DOHH2 (cell line): ENCODE measurements around the gene FAM20C.

Source experiments
- H3F3A ChIP-seq: fragments of 200-600 bp; sonication (generic), shearing (Covaris generic); 2 replicates; pipeline ENCODE4 v1.6.0; 2016; ENCODE audit warnings: antibody characterized with exemption, mild to moderate bottlenecking; ENCODE audit not compliant: control insufficient read depth, insufficient read depth
- H3K27ac ChIP-seq: fragments of 200-600 bp; sonication (generic); 2 replicates; pipeline ENCODE4 v1.5.1; 2014; ENCODE audit warnings: low read depth, mild to moderate bottlenecking, low read length, moderate library complexity
- H3K27me3 ChIP-seq: fragments of 200-600 bp; sonication (generic); 2 replicates; pipeline ENCODE4 v1.6.1; 2014; ENCODE audit warnings: mild to moderate bottlenecking, low read length, mixed read lengths; ENCODE audit not compliant: control insufficient read depth
- H3K36me3 ChIP-seq: fragments of 200-600 bp; sonication (generic); 2 replicates; pipeline ENCODE4 v1.6.1; 2014; ENCODE audit warnings: mild to moderate bottlenecking, low read length, moderate library complexity, mixed read lengths; ENCODE audit not compliant: control insufficient read depth
- H3K4me1 ChIP-seq: fragments of 200-600 bp; sonication (generic); 2 replicates; pipeline ENCODE4 v1.6.1; 2014; ENCODE audit warnings: mild to moderate bottlenecking, low read length, mixed read lengths; ENCODE audit not compliant: control insufficient read depth
- H3K4me2 ChIP-seq: fragments of 200-600 bp; sonication (generic); 2 replicates; pipeline ENCODE4 v1.6.0; 2014; ENCODE audit warnings: mild to moderate bottlenecking, low read length, moderate library complexity
- H3K4me3 ChIP-seq: fragments of 200-600 bp; sonication (generic); 2 replicates; pipeline ENCODE4 v1.5.1; 2014; ENCODE audit warnings: mild to moderate bottlenecking, low read length, mixed read lengths
- H3K79me2 ChIP-seq: fragments of 200-600 bp; sonication (generic); 2 replicates; pipeline ENCODE4 v1.6.1; 2014; ENCODE audit warnings: mild to moderate bottlenecking, low read length, mixed read lengths; ENCODE audit not compliant: control insufficient read depth
- H3K9me2 ChIP-seq: fragments of 200-600 bp; sonication (generic); replicated peaks from 2 replicates; pipeline ENCODE4 v1.6.1; 2014; ENCODE audit warnings: mild to moderate bottlenecking, low read length, mixed read lengths; ENCODE audit not compliant: control insufficient read depth
- H3K9me3 ChIP-seq: fragments of 200-600 bp; sonication (generic); 2 replicates; pipeline ENCODE4 v1.6.1; 2014; ENCODE audit warnings: antibody characterized with exemption, low read length, mixed read lengths; ENCODE audit not compliant: control insufficient read depth, insufficient read depth
- H4K20me1 ChIP-seq: fragments of 200-600 bp; sonication (generic); 2 replicates; pipeline ENCODE4 v1.6.0; 2014; ENCODE audit warnings: low read depth, mild to moderate bottlenecking, antibody characterized with exemption, low read length, moderate library complexity; ENCODE audit not compliant: control insufficient read depth, insufficient read depth
- EZH2phosphoT487 ChIP-seq: fragments of 200-600 bp; sonication (generic); IDR thresholded peaks from 2 replicates; pipeline ENCODE4 v1.6.1; 2017; ENCODE audit warnings: borderline replicate concordance, mild to moderate bottlenecking, antibody characterized with exemption, low read length, moderate library complexity, mixed read lengths
- TF ChIP-seq, protein P1 (sequence below): fragments of 200-600 bp; sonication (generic); IDR thresholded peaks from one replicate; pipeline ENCODE4 v1.5.1; 2014; ENCODE audit warnings: antibody characterized with exemption, mild to moderate bottlenecking, low read depth, low read length; ENCODE audit not compliant: poor library complexity, severe bottlenecking

FAM20C gene

DNA sequence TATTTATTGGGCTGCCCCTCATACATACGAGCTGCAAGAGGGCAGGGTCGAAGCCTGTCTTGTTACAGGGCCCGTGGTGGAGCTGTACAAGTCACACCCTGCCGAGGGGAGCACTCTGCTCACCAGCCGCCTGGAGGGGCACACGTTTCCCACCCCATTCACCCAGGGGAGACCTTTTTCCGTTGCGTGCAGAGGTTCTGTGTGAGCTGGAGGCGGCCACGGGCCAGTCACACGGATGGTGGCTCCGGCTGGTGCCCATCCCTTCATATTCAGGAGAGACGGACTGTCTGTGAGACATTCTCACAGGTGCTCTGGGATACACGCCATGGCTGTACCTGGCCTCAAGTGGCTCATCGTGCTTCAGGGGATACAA lies 47.9 kb upstream of the FAM20C start:
- Histone ChIP-seq H4K20me1 (no peaks in the 10 kb centered on the region), H3K27ac (no peak overlapping the region), H3K79me2 (no peaks in the 10 kb centered on the region), H3K36me3 (peaks cover 17% of the 10 kb centered on the region), H3K9me3 (peaks cover 11% of the 10 kb centered on the region), H3K27me3 (no peaks in the 10 kb centered on the region), H3K4me3 (no peak overlapping the region), H3K4me1 (peaks cover 10% of the 10 kb centered on the region), H3F3A (no peaks in the 10 kb centered on the region), H3K4me2 (no peak overlapping the region), H3K9me2 (no peaks in the 10 kb centered on the region)
- TF ChIP-seq, protein P1, sequence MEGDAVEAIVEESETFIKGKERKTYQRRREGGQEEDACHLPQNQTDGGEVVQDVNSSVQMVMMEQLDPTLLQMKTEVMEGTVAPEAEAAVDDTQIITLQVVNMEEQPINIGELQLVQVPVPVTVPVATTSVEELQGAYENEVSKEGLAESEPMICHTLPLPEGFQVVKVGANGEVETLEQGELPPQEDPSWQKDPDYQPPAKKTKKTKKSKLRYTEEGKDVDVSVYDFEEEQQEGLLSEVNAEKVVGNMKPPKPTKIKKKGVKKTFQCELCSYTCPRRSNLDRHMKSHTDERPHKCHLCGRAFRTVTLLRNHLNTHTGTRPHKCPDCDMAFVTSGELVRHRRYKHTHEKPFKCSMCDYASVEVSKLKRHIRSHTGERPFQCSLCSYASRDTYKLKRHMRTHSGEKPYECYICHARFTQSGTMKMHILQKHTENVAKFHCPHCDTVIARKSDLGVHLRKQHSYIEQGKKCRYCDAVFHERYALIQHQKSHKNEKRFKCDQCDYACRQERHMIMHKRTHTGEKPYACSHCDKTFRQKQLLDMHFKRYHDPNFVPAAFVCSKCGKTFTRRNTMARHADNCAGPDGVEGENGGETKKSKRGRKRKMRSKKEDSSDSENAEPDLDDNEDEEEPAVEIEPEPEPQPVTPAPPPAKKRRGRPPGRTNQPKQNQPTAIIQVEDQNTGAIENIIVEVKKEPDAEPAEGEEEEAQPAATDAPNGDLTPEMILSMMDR: no peak
- no peak for TF ChIP-seq EZH2phosphoT487

GRCh38 chr7:145863-146262 lies 46.5 kb upstream of the FAM20C start:
- no peak overlapping the region for H3K4me2 ChIP-seq
- peaks cover 19% of the 10 kb centered on the region for H3K9me3 ChIP-seq
- no peaks in the 10 kb centered on the region for H3K79me2 ChIP-seq
- H3K4me1 ChIP-seq: peaks cover 17% of the 10 kb centered on the region
- H3K36me3 ChIP-seq: peaks cover 17% of the 10 kb centered on the region
- TF ChIP-seq EZH2phosphoT487: no peak
- TF ChIP-seq, protein P1: no peak
- H3K4me3 ChIP-seq: no peak overlapping the region
- H4K20me1 ChIP-seq: no peaks in the 10 kb centered on the region
- no peak overlapping the region for H3K27ac ChIP-seq
- H3K9me2 ChIP-seq: no peaks in the 10 kb centered on the region
- no peaks in the 10 kb centered on the region for H3K27me3 ChIP-seq
- H3F3A ChIP-seq: no peaks in the 10 kb centered on the region

DNA sequence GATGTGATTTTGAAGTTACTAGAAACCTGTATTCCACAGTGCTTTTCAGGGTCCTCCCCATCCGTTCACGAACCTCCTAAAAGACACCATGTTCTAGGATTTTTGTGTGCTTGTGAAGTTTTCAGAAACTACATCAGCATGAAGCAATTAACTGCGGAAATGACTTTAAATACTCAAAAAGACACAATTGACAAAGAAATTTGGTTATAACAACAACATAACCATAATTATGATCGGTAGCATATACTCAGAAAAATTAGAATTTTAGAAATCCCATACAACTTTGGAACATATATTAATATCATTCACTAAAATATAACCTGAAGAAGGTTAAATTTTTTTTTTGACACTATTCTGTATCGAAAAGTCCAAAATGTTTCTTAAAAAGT lies 43.8 kb upstream of the FAM20C start:
- Histone ChIP-seq H3F3A (no peaks in the 10 kb centered on the region), H3K4me3 (peak overlapping the region; percentile 80), H3K9me3 (peaks cover 19% of the 10 kb centered on the region), H3K27me3 (no peaks in the 10 kb centered on the region), H3K79me2 (no peaks in the 10 kb centered on the region), H3K9me2 (no peaks in the 10 kb centered on the region), H3K36me3 (peaks cover 17% of the 10 kb centered on the region), H3K4me1 (peaks cover 17% of the 10 kb centered on the region), H4K20me1 (no peaks in the 10 kb centered on the region), H3K27ac (peak overlapping the region; percentile 72), H3K4me2 (peak overlapping the region; percentile 69)
- TF ChIP-seq, protein P1: no peak
- no peak for TF ChIP-seq EZH2phosphoT487
